GM18861 (cell line): ENCODE results near the gene MPST.

Experiments
- ATAC-seq: cut with Tn5 transposase; IDR thresholded peaks from one replicate; pipeline ENCODE4 v1.9.1; 2021; ENCODE audit not compliant: unreplicated experiment

Gene MPST

DNA sequence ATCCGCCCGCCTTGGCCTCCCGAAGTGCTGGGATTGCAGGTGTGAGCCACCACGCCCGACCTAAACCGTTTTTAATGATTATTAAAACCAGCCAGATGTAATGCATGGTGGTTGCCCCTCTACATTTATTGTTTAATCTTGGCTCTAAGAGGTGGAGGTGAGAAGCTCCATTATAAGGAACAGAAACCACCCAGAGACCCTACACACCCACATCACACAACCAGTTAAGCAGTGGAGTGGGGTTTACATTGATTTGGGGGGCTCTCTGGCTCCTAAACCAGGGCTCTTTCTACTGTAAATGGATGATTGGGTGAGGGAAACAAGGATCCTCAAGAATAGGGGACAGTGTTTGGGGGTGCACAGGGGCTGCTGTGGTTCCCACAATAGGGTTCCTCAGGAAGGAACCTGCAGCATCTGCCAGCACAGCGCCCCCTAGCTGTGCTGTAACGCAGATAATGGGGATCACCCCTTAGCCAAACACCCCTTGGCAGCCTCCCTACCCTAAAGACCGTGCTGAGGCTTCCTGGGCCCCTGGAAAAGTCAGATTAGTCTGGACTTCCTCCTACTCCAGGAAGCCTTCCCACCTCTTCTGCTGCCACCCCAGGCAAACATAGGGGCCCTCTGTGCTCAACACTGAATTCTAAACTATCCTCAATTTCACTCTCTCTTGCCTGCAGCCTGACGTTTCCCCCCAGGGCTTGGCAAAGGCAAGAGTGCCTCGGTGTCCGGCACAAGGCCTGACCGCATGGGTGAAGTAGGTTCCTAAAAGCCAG is 2.4 kb downstream of the MPST start:
- ATAC-seq, result no peak

GRCh38 chr22:37022483-37023337 is 3.2 kb downstream of the MPST start:
- ATAC-seq, result no peak

GRCh38 chr22:37023743-37024338 is 4.3 kb downstream of the MPST start:
- no peak for ATAC-seq

DNA sequence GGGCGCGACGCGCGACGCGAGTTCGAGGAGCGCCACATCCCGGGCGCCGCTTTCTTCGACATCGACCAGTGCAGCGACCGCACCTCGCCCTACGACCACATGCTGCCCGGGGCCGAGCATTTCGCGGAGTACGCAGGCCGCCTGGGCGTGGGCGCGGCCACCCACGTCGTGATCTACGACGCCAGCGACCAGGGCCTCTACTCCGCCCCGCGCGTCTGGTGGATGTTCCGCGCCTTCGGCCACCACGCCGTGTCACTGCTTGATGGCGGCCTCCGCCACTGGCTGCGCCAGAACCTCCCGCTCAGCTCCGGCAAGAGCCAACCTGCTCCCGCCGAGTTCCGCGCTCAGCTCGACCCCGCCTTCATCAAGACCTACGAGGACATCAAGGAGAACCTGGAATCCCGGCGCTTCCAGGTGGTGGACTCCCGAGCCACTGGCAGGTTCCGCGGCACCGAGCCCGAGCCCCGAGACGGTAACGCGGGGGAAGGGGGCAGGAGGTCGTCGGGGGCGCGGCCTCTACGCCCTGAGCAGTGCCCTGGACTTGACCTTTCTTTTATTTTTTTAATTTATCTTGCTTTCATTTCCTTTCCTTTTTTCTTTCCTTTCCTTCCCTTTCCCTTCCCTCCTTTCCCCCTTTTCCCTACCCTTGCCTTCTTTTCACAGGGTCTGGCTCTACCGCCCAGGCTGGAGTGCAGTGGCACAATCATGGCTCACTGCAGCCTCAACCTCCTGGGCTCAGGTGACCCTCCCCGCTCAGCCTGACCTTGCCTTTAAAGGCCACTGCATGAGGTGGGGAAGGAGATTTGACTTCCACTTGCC is 5.0 kb downstream of the MPST start:
- ATAC-seq, result no peak

- ATAC-seq, result no peak
Measured at GRCh38 chr22:37025500-37026070, 6.0 kb downstream of the MPST start.

DNA sequence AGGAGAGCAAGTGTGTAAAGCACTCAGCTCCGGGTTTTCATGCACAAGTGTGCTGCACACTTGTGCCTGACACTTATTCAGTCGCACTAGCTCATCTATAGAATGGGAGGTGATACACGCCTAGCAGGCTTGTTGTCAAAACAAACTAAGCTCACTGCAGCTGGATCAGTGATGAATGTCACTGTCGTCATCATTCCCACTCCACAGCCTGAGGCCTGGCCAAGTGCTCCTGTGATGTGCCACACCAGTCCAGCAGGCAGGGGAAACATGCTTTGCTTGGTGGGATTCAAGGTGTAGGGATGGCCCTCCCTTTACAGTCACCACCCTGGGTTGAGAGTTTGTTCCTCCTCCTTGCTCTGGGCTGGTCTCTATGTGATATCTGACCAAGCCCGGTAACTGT is 6.8 kb downstream of the MPST start:
- ATAC-seq, result no peak

GRCh38 chr22:37027556-37027955 is 8.0 kb downstream of the MPST start:
- no peak for ATAC-seq

GRCh38 chr22:37028692-37029674 is 9.4 kb downstream of the MPST start:
- no peak for ATAC-seq

- no peak for ATAC-seq
Measured at GRCh38 chr22:37030560-37031281, 11.2 kb downstream of the MPST start.

- ATAC-seq, result no peak
Measured at GRCh38 chr22:37032134-37032534, 12.6 kb downstream of the MPST start.

DNA sequence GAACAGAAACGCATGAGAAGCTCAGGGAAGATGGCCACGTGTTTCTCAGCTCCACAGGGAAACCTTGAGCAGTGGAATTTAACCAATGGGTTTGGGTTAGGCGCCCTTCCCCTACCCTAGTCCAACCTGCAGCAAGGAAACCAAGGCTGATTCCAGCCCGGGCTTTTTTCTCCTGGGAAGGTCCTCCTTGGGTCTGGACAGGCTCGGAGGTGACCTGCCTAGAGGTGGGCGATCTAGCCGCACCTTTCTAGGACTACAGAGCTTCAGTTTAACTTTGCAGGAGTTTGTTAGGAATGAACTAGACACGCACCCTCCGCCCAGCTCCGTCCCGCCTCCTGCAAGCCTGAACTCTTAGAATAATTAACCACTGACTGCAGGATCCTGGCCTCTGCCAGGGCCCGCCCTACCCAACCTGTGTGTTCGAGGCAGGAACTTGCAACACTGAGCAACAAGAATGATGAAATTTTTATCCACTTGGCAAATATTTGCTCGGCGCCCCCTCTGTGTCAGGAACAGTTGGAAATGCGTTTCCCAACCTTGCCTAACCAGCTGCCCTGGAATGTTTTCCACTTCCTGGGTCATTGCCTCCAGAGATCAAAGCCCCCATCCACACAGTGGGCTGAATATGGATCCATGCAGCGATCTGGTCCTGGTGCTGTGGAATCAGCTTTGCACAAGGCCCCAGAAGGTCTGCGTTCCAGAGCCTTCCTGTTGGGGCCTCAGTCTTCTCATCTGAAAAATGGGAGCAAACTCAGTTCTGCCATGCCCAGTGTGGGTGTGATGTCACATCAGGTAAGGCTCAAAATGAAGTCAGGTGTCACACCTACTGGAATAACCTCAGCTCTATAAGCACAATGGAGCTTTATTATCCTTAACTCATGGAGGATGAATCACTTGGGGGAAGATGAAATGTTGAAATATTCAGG is 13.3 kb downstream of the MPST start:
- no peak for ATAC-seq

DNA sequence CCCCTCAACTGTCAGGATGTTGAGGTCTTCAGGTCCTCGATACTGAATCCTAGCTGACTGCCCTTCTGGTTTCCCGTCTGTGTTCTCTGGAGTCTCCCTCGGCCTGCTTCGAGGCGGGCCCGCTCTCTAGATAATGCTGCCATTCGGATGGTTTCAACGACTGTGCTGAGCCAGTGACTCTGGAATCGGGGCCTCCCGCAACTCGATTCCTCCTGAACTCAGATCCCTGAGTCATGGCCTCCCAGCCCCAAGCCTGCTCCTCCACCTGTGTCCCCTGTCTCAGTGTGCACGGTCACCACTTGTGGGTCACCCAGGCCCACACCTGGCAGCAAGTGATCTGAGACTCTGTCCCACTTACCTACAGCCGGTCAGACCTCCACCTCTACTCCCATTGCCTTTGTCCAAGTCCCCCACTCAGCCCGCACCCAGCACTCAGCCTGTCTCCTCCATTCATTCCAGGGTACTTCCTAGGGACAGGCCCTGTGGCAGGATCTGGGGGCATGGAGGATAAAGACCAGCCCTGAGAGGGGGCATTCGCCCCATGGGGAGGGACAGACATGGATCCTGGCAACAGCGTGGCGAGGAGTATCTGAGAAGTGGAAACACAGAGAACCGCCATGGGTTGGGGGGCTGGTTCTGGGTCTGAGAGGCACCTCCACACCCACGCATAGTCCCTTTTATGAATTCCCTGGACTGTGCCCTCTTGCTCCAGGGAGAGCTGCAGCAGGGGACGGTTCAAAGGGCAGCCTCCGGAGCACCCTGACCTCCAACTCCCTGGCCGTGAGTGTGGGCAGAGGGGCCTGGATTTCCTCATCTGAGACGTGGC is 14.3 kb downstream of the MPST start:
- ATAC-seq, result no peak

- no peak for ATAC-seq
Measured at GRCh38 chr22:37036655-37037377, 17.3 kb downstream of the MPST start.

GRCh38 chr22:37037669-37038068 is 18.1 kb downstream of the MPST start:
- no peak for ATAC-seq

DNA sequence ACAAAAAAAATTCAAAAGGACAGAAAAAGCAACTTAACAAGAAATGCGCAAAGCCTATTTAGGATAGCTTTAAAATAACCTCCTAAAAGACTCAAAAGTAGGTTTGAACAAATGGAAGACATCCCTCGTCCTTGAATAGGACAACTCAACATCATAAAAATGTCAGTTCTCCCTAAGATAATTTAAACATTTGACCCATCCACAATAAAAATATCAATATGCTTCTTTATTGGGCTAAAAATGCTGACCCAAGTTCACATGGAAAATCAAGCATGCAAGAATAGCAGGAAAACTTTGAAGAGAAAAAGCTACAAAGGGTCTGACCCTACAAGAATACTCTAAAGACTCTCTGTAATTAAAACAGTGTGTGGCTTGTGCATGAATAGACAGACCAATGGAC is 19.9 kb downstream of the MPST start:
- no peak for ATAC-seq

DNA sequence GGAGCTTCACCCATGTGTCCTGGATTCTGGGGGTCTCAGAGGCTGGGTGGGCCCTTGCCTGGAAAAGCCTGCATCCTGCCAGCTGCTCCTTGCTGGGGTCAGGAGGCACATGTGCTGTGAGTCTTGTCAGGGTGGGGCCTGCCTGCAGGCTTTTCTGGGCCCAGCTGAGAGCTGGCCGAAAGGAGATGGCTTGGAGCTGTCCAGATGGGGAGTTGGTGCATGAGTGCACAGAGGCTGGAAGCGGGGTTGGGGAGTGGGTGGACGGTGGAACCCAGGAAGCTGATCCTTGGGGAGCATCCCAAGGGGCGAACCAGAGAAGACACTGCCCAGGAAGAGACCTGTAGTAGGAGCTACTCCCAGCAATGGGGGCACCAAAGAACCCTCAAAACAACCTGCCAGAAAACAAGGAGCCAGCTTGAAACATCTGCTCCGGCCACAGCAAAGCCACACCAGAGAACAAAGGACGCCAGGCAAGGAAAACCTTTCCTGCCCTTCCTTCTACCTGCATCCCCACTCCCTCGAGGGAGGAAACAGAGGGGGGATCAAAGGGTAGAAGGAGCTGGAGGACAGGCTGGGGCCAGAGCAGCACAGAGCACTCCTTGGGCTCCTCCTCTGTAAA is 23.8 kb downstream of the MPST start:
- ATAC-seq, result no peak
